HG03139 (cell line): Measurements from ENCODE around the gene PTPRN2.
"Not testable (repeated sequence)": the region's sequence is repeated elsewhere in the genome, so short reads cannot be mapped to it uniquely, and the experiment has no call there.

Experiments
- ATAC-seq: cut with Tn5 transposase; IDR thresholded peaks from one replicate; pipeline ENCODE4 v1.9.1; 2021; ENCODE audit not compliant: unreplicated experiment

The PTPRN2 gene

DNA sequence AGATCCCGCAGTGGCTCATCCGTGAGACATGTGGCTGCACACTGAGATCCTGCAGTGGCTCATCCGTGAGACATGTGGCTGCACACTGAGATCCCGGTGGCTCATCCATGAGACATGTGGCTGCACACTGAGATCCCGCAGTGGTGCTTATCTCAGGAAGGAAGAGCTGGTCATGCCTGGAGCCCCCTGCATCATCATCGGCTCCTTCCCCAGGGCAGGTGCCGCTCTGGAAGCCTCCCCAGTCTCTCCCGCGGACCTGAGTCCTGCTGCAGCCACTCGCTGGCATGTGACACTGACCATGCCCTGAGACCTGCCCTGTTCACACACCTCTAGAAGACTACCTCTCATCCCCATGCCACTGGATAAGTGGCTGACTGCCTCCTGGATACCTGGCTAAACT lies 181.3 kb downstream of the PTPRN2 start:
- no peak for ATAC-seq

DNA sequence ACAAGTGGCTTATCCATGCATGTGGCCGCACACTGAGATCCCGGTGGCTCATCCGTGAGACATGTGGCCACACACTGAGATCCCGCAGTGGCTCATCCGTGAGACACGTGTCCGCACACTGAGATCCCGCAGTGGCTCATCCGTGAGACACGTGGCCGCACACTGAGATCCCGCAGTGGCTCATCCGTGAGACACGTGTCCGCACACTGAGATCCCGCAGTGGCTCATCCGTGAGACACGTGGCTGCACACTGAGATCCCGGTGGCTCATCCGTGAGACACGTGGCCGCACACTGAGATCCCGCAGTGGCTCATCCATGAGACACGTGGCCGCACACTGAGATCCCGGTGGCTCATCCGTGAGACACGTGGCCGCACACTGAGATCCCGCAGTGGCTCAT lies 181.9 kb downstream of the PTPRN2 start:
- ATAC-seq, result not testable (repeated sequence)

DNA sequence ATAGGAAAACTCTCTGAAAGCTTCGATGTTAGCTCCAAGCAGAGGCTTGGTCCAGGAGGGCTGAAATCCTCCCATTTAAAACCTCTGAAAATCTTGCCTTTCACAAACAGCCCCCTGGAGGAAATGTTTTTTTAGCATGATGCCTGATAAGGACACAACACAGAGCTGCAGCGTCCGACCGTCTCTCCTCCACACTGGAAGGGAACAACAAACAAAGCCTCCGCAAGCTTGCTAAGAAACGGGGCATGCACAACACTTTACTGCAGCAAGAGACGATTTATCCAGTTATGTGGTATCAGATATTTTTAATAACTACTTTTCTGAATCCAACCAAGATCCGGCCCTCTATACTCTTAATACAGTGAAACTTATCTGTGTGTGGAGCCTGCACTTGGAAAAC lies 182.3 kb downstream of the PTPRN2 start:
- no peak for ATAC-seq

DNA sequence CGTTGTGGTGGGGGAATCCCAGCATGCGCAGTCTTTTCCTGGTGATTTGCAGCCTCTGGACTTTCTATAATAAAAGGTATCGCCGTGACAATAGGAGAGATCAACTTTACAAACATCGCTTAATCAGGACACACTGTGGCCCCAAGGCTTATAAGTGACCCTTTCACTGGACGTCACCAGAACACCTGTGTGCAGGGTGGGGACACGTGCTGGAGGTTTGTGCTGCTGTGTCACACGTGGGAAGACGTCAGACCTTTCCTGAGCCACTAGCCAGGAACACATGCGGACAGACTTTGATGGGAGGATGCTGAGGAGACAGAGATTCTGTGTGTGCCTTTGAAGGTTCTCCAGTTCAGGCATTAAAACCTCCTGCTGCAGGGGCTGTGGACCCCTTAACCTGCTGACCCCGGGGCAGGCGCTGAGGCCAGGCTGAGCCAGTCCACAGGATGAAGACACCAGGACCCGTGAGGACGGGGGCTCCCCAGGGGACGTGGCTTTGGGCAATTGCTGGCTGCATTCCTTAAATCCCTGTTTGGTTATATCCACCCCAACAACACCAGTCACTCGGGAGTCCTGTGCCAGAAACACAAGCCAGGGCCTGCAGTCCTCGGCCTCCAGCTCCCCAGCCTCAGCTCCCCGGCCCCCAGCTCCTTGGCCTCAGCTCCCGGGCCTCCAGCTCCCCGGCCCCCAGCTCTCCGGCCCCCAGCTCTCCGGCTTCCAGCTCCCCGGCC lies 183.4 kb downstream of the PTPRN2 start:
- ATAC-seq, result no peak

DNA sequence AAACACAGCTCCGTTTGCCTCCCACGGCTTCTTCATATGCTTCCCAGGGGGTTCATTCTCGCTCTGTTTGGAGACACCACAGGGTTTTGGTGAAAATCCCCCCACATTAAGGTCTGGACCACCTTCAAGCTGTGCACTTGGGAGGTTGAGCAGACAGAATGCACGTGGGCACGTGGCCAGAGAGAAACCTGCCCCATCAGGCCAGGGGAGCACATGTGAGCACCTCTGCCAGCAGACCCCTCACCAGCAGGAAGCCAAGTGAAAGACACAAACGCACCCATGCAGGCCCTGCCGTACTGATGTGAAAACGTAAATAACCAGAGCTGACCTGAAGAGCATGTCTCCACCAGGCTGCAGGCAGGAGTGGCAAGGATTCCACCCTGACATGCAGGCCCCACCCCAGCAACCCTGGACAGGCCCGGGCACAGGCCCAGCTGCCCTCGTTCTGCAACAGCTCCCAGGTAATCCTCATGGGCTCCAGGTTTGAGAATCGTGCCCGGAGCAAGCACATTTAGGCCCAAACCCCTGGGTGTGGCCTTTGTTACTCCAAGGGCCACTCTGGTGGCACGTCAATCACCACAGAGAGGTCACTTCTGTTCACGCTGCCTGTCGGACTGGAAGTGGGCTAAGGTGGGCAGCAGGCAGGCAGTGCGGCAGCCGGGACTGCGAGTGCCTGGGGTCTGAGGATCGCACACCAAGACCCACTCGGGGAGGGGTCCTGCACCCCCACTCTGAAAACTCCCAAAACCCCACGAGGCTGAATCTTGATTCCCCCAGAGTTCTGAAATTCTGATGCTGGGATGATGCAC lies 184.4 kb downstream of the PTPRN2 start:
- ATAC-seq, result no peak

DNA sequence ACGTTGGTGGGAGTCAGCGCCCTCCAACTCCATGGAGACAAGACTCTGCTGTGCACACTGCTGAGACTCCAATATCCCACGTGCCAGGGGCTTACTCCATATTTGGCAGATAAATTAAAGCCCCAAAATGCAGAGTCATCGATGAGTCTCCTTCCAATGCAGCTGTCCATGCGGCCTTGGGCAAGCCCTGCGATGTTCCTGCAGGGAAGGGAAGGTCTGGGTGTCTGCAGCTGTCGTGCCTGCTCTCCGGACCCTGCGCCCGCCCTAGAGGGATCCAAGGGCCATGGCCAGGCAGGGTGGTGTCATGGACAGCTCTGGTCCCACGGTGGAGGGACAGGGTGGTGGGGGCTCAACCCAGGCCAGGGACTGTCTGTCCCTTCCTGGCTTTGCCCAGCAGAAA lies 185.2 kb downstream of the PTPRN2 start:
- no peak for ATAC-seq

DNA sequence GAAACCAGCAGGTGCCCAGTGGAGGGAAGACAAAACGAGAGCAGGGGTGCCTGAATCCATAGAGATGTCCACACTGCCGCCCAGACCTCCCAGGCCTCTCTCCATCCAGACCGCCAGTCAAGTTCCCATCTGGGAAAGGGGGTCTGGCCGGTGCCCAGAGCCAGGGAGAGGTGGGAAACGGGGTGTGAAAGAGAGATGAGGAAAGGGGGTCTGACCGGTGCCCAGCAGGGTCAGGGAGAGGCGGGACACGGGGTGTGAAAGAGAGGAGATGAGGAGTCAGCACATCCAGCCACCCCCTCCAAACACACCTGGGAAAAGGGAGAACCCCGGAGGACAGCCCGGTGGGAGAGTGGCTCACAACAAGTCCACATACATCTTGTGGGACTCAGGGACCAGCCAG lies 185.8 kb downstream of the PTPRN2 start:
- ATAC-seq, result no peak

DNA sequence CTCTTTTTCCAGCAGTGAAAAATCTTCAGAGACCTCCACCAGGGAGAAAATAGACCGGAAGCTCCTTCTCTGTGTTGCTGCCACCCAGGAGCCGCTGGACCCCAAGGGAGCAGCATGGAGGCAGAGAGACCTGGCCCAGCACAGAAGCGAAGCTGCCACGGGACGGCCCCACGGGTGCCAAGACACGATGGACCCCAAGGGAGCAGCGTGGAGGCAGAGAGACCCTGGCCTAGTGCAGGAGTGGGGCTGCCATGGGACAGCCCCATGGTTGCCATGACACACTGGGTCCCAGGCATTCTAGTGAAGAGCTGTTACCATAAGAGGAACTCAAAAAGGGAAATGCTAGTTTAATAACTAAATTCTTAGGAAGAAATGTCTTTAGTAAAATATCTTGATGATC lies 186.3 kb downstream of the PTPRN2 start:
- no peak for ATAC-seq

DNA sequence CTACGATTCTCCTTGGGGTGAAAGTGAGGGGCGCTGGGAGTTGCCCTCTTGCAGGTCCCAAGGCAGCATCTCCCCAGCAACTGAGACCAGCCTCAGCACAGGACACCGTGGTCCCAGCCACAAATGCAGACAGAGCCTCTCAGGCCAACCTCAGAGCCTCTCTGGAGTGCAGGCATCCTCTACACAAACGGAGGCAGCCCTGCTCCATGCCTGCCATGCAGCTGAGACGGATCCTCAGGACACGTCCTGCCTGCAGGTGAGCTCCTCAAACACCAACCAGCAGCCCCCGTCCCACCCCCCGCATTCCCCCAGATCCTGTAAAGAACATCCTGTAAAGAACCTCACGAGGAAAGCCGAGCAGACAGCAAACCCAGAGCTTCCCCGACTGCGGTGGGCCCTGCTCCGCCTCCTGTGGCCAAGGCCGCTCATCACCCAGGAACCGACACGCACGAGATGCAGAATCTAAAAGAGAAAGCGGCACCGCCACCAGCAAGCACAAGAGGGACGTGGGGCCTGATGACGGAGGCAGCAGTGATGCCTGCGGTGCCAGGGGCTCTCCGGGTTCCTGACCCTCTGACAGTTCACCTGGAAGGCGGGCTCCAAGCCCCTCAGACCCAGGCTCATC lies 186.9 kb downstream of the PTPRN2 start:
- ATAC-seq, result no peak

DNA sequence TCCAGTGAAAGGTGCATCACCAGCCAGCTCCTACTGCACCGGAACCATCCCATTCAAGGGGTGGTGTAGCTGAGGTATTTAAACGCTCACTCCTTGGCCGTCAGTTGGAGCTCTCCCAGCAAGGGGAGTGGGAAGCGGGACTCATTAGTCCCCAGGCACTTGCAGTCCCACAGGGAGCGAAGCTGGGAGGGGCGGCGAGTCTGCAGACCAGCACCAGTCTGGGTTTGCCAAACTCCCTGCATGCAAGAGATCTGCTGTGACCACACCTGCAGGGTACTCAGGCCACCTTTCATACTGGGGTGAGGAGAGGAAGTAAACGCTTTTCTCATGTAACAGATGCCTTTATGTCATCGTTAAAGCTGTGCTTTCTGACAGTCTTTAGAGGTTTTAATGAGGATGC lies 187.9 kb downstream of the PTPRN2 start:
- no peak for ATAC-seq

DNA sequence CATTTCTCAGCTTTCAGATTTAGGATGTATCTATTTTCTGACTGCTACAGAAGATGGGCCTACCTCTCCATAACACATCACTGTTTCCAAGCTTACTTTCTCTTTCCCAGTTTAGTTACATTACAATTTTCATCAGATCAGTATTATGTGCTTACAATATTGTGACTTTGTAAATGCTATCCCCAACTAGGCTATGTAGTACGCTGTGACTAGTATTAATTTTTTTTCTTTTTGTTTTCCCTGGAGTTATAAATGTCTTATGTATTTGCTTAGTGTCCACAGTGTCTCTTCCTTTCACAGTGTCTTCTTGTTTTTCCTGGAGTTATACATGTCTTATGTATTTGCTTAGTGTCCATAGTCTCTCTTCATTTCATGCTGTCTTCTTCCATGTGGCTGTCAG lies 188.9 kb downstream of the PTPRN2 start:
- no peak for ATAC-seq

DNA sequence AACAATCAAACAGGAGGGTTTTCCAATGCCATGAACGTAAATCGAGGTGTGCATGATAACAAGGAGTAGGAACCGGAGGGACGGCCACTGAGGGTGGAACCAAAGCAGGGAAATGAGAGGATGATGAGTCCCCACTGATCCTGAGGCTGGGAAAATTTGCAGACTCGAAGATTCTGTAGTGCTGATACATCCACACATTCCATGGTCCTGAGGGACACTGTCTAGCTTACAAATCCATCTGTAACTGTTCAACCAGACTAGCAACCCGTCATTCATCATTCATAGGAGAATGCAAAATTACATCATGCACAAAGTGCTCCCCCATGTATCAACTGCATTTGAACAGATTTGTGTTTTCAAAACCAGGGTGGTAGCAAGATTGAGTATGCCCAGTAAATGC lies 189.7 kb downstream of the PTPRN2 start:
- ATAC-seq, result no peak

DNA sequence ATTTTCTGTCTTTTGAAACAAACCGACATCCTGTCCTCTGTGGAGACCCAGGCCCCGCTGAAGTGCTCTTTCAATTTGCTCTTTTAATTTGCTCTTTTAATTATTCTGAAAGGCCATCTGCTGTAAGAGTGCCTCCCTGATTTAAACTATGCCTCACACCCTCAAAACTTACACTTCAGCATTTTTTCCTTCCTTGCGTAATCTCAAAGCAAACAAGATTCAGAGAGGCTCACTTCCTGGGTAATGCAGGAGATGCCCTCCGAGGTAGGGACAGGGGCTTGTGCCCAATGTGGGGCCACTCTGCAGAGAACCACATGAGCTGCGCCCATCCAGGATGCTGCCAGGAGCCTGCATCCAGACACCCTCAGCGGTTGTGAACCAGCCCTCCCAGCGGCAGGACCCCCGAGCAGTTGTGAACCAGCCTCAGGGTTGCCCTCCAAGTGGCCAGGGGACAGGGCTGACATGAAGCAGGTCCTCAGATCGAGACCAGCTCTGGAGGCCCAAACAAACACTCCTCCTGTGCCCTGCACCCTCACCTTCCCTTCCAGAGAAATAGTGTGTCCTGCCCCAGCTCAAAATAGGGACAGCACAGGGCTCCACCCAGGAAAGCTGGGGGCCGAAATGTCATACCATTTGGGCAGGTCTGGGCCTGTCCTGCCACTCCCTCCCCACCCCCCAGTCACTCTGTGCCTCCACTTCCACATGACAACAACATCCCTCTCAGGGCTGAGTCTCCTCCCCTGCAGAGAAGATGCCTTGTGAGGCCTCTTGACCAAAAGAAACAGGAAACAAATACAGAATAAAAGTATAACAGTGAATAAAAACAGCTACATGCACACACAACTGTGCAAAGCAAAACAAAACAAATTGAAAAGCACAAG lies 190.4 kb downstream of the PTPRN2 start:
- no peak for ATAC-seq

DNA sequence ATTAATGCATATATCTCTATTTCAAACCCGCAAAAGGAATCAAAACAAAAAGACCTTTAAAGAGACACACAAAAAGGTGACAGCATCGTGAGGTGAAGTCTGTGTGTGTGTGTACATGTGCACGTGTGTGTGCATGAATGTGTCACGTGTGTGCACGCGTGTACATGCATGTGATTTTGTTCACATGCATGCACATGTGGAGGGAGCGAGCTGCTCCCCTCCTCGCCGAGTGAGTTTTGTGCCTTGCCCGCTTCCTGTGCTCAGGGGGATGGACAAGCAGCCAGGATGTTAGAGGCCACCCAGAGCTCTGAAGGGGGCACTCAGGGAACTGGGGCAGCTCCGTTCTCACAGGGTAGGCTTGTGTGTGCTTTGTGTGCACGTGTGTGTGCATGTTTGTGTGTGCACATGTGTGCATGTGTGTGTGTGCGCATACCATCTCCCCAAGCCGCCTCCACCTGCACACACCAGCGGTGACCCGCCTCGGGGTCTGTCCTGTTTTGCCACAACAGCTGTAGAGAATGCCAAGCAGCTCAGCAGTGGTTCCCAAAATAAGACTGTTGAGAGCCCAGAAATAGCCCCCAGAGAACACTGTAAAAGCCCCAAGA lies 191.2 kb downstream of the PTPRN2 start:
- ATAC-seq, result no peak

DNA sequence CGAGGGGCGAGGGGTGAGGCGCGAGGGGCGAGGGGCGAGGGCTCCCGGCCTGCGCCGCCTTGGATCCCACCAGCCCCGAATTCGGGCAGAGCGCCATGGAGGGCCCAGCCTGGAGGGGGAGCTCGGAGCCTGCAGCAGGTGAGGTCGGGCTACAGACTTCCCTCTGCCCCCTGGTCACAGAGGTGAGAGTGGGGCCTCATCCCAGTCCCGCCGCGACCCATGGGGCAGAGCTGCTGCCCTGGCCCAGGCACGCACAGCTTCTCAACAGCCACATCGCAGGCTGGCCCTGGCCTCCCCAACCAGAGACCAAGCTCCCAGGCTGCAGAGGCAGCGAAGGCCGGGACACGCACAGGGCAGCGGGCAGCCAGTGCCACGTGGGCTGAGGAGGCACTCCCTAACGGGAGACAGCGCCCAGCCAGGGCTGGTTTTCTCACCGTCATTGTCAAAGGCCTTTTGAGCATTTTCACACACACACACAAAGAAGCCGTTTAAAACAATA lies 191.8 kb downstream of the PTPRN2 start:
- ATAC-seq, result no peak

DNA sequence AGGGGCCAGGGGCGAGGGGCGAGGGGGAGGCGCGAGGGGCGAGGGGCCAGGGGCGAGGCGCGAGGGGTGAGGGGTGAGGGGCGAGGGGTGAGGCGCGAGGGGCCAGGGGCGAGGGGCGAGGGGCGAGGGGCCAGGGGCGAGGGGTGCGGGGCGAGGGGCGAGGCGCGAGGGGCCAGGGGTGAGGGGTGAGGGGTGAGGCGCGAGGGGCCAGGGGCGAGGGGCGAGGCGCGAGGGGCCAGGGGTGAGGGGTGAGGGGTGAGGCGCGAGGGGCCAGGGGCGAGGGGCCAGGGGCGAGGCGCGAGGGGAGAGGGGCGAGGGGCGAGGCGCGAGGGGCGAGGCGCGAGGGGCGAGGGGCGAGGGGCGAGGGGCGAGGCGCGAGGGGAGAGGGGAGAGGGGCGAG lies 192.3 kb downstream of the PTPRN2 start:
- no peak for ATAC-seq

DNA sequence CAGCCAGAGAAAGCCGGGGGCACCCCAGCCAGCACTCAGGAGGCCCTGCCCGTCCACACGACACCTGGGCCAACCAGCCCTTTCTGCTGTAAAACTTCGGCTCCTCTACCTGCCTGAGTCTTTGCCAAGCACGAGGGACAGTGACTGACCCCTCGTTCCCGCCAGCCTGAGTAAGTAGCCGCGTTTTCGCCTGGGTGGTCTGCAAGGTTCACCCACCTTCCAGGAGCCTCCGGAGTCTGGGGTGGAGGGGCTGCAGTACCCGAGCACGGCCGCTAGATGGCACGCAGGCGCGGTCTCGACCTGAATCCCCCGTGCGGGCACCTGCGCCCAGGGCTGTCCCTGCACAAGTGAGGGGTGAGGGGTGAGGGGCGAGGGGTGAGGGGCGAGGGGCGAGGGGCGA lies 192.7 kb downstream of the PTPRN2 start:
- ATAC-seq, result no peak

DNA sequence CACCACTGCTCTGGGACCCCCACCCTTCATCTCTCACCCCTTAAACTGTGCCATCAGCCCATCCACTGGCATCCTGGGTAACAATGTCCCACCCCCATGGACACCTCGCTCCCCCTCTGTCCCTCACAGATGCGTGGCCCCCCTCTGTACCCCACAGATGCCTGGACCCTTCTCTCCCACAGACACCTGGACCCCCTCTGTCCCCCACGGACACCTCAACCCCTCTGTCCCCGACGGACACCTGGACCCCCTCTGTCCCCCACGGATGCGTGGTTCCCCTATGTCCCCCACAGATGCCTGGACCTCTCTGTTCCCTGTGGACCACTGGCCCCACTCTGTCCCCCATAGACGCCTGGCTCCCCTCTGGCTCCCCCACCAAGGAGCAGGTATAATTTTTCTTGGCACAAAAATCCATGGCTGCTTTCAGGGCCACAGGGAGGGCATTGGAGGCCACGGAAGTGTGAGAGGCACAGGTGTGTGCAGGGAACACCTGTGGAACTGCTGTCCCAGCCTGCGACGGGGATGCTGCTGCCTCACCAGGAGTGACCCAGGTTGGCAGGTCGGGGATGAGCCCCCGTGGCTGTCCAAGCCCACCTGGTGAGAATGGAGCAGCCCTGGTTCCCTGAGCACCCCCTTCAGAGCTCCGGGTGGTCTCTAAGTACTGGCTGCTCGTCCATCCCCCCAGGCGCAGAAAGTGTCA lies 193.5 kb downstream of the PTPRN2 start:
- no peak for ATAC-seq

DNA sequence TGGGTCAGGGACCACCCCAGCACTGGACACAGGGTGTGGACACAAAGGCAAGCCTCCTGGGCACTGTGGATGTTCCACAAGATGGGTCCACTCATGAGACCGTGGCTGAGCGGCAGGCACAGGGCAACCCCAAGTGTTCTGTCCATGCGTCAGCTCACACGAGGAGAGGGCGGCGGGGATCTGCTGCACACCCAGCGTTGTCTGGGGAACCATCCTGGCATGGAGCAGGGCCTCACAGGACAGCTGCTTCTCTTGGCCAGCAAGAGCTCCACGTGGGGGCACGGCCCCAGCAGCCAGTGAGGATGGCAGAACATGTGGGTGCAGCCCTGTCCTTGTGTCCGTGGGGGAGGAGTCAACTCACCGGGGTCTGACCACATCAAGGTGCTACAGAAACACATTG lies 195.4 kb downstream of the PTPRN2 start:
- ATAC-seq, result no peak

DNA sequence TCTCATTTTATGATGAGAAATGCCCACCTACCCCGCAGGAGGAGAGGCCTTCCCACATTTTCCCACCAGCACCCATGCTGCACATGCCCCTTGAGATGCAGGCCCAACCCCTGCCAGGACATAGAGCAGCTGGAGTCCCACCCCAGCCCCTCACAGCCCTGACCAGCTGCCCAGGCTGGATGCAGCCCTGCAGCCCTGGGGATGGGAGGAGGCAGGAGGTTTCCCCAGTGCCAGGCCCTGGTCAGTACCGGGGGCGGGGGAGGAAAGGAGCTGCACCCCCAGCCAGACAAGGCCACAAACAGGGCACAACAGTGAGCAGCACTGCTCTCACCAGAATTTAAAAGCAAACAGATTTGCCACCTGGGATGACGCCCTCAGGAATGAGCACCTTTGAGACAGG lies 196.1 kb downstream of the PTPRN2 start:
- no peak for ATAC-seq
